WTC11 (cell line): Measurements from ENCODE around the gene SNAP47. TPM values are rescaled to one million over a fixed set of nuclear protein-coding genes. Genes with fewer than 3 reads are reported as not detected.

Experiments used
- ATAC-seq: fragments of 200-7000 bp; cut with Tn5 transposase; 2 replicates; pipeline ENCODE4 v1.10.0; 2021; ENCODE audit warnings: mild to moderate bottlenecking, moderate library complexity
- CTCF ChIA-PET: fragments of 300-600 bp; sonication (Branson Sonifier 250); formaldehyde crosslinking; loops from one replicate; lab custom pipeline; 2021; ENCODE audit warnings: antibody characterized with exemption; lab: Charles Lee
- POLR2A ChIA-PET: fragments of 350-600 bp; sonication (Branson Sonifier 250); formaldehyde crosslinking; loops from one replicate; lab custom pipeline; 2021; ENCODE audit warnings: antibody characterized with exemption; lab: Charles Lee
- DNase-seq: peaks from one replicate; pipeline ENCODE4 v3.0.0; 2021; ENCODE audit warnings: low spot score
- H3K27ac Mint-ChIP-seq: 2 replicates; pipeline ENCODE4 v1.8.0; 2021; ENCODE audit warnings: mixed read lengths
- H3K27me3 Mint-ChIP-seq: 2 replicates; pipeline ENCODE4 v1.8.0; 2021; ENCODE audit warnings: low read depth, mild to moderate bottlenecking, moderate library complexity, mixed read lengths
- H3K36me3 Mint-ChIP-seq: 2 replicates; pipeline ENCODE4 v1.8.0; 2021; ENCODE audit warnings: mixed read lengths
- H3K4me1 Mint-ChIP-seq: 2 replicates; pipeline ENCODE4 v1.8.0; 2022; ENCODE audit warnings: mixed read lengths
- H3K4me3 Mint-ChIP-seq: 2 replicates; pipeline ENCODE4 v1.8.0; 2021; ENCODE audit warnings: mild to moderate bottlenecking, moderate library complexity, mixed read lengths
- H3K9me3 Mint-ChIP-seq: 2 replicates; pipeline ENCODE4 v1.8.0; 2021; ENCODE audit warnings: mixed read lengths
- ATF1 ChIP-seq: sonication (generic); formaldehyde crosslinking; IDR thresholded peaks from 2 replicates; pipeline ENCODE4 v1.8.1; 2023; ENCODE audit warnings: mild to moderate bottlenecking, moderate library complexity, missing genetic modification reagents
- ATF3 ChIP-seq: sonication (generic); formaldehyde crosslinking; conservative IDR thresholded peaks from 2 replicates; pipeline ENCODE4 v1.8.1; 2022; ENCODE audit warnings: mild to moderate bottlenecking, missing genetic modification reagents
- FOXK1 ChIP-seq: sonication (generic); formaldehyde crosslinking; IDR thresholded peaks from 2 replicates; pipeline ENCODE4 v1.8.0; 2022; ENCODE audit warnings: mild to moderate bottlenecking, moderate library complexity, missing genetic modification reagents
- FOXP1 ChIP-seq: sonication (generic); formaldehyde crosslinking; IDR thresholded peaks from 2 replicates; pipeline ENCODE4 v1.8.0; 2022; ENCODE audit warnings: missing genetic modification reagents, mild to moderate bottlenecking, moderate library complexity, borderline replicate concordance
- GTF2I ChIP-seq: fragments of 250-450 bp; sonication (Bioruptor Pico); conservative IDR thresholded peaks from 2 replicates; pipeline ENCODE4 v1.4.0; 2021; ENCODE audit warnings: mild to moderate bottlenecking
- MAX ChIP-seq: sonication (generic); formaldehyde crosslinking; IDR thresholded peaks from 2 replicates; pipeline ENCODE4 v1.8.0; 2022; ENCODE audit warnings: mild to moderate bottlenecking, missing genetic modification reagents
- NFATC4 ChIP-seq: fragments of 250-450 bp; sonication (Bioruptor Pico); IDR thresholded peaks from 2 replicates; pipeline ENCODE4 v1.9.0; 2021; ENCODE audit warnings: mild to moderate bottlenecking
- RELA ChIP-seq: sonication (generic); formaldehyde crosslinking; IDR thresholded peaks from 2 replicates; pipeline ENCODE4 v1.8.1; 2022; ENCODE audit warnings: missing genetic modification reagents, mild to moderate bottlenecking, borderline replicate concordance
- RORB ChIP-seq: fragments of 250-450 bp; sonication (Bioruptor Pico); IDR thresholded peaks from 2 replicates; pipeline ENCODE4 v1.9.0; 2021; ENCODE audit warnings: mild to moderate bottlenecking
- SP1 ChIP-seq: sonication (generic); formaldehyde crosslinking; conservative IDR thresholded peaks from 2 replicates; pipeline ENCODE4 v1.8.1; 2022; ENCODE audit warnings: missing genetic modification reagents
- USF2 ChIP-seq: sonication (generic); formaldehyde crosslinking; IDR thresholded peaks from 2 replicates; pipeline ENCODE4 v1.8.1; 2023; ENCODE audit warnings: mild to moderate bottlenecking, missing genetic modification reagents, moderate library complexity
- ZBTB21 ChIP-seq: sonication (generic); formaldehyde crosslinking; IDR thresholded peaks from 2 replicates; pipeline ENCODE4 v1.8.1; 2023; ENCODE audit warnings: mild to moderate bottlenecking, missing genetic modification reagents, borderline replicate concordance
- ZNF219 ChIP-seq: sonication (generic); formaldehyde crosslinking; IDR thresholded peaks from 2 replicates; pipeline ENCODE4 v1.8.0; 2023; ENCODE audit warnings: missing genetic modification reagents, mild to moderate bottlenecking, borderline replicate concordance
- ZNF317 ChIP-seq: sonication (generic); formaldehyde crosslinking; IDR thresholded peaks from 2 replicates; pipeline ENCODE4 v1.8.1; 2023; ENCODE audit warnings: low read depth, mild to moderate bottlenecking, moderate library complexity, missing genetic modification reagents, borderline replicate concordance
- ZNF416 ChIP-seq: fragments of 250-450 bp; sonication (Bioruptor Pico); IDR thresholded peaks from 2 replicates; pipeline ENCODE4 v1.9.0; 2021; ENCODE audit warnings: mild to moderate bottlenecking, inconsistent platforms
- ZNF423 ChIP-seq: fragments of 250-450 bp; sonication (Bioruptor Pico); IDR thresholded peaks from 2 replicates; pipeline ENCODE4 v2.1.2; 2022; ENCODE audit warnings: mild to moderate bottlenecking, moderate library complexity
- ZNF671 ChIP-seq: fragments of 250-450 bp; sonication (Bioruptor Pico); IDR thresholded peaks from 2 replicates; pipeline ENCODE4 v1.8.0; 2021; ENCODE audit warnings: mild to moderate bottlenecking
- ZSCAN18 ChIP-seq: fragments of 250-450 bp; sonication (Bioruptor Pico); IDR thresholded peaks from 2 replicates; pipeline ENCODE4 v2.1.2; 2022; ENCODE audit warnings: mild to moderate bottlenecking, moderate library complexity
- total RNA-seq: library from RNA; stranded (reverse); gene quantifications from 3 replicates; pipeline ENCODE4 v1.2.3, GENCODE V29; 2021
- TF ChIP-seq, protein P1 (sequence below): sonication (generic); formaldehyde crosslinking; IDR thresholded peaks from 2 replicates; pipeline ENCODE4 v1.8.0; 2022; ENCODE audit warnings: mild to moderate bottlenecking, missing genetic modification reagents
- TF ChIP-seq, protein P2 (sequence below): sonication (generic); formaldehyde crosslinking; IDR thresholded peaks from 2 replicates; pipeline ENCODE4 v1.8.1; 2023; ENCODE audit warnings: mild to moderate bottlenecking, missing genetic modification reagents, moderate library complexity
- TF ChIP-seq, protein P3 (sequence below): sonication (generic); formaldehyde crosslinking; IDR thresholded peaks from 2 replicates; pipeline ENCODE4 v1.8.1; 2023; ENCODE audit warnings: mild to moderate bottlenecking, missing genetic modification reagents

SNAP47 gene
- total RNA-seq, 1 experiment from 2014 or later: 50.8 TPM

GRCh38 chr1:227788271-227789083 lies 53.2 kb downstream of the SNAP47 start:
- CTCF ChIA-PET: interaction anchor here (0.6 to 3.4 kb wide), 15 partner anchors 14 to 341 kb away, joined by 3 to 42 read pairs (median 3); partner anchors contain the start of gene WNT9A

DNA sequence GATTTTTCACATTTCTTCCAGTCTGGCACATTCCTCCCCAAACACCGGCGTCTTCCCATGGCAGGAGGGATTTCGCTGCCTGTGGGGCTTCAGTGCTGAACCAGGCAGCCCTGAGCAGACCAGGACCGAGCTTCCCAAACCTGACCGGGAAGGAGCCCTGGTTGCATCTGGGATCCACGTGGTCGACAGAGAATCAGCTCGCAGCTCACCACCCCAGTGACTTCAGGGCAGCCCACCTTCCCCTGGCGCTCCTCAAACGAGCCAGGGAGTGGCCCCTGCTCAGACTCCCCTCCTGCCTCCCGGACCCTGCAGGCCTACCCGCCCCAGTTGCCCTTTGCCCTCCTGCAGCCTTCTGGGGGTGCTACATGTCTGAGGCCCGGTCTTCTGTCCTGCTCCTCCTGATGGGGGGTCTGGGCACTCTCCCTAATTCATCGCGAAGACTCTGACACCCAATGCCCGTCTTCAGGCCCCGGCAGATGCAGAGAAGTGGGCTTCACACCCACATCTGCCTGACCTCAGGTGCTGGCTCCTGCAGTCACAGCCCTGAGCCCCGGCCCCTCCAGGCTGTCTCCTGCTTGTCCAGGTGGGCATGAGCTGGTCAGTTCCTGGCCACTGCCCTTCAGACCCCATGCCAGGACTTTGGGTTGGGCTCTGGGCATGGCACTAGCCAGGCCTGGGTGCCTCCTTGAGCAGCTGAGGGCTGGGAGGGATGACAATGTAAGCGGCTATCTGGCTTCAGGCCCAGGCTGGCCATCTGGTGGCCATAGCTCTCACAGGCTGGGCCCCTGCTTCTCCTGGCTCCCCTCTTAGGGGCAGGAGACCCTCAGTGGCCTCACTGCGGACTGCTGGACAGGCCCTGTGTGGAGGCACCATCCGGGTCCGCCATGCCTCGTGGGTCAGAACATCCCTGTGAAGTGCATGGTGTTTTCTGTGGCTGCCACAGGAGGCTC lies 54.1 kb downstream of the SNAP47 start:
- Mint-ChIP-seq H3K27me3 (peaks cover 50% of the 10 kb centered on the region), H3K36me3 (no peaks in the 10 kb centered on the region), H3K4me1 (peaks cover 20% of the 10 kb centered on the region), H3K9me3 (no peaks in the 10 kb centered on the region), H3K27ac (no peak overlapping the region), H3K4me3 (peak overlapping the region; percentile 76)
- TF ChIP-seq, protein P1, sequence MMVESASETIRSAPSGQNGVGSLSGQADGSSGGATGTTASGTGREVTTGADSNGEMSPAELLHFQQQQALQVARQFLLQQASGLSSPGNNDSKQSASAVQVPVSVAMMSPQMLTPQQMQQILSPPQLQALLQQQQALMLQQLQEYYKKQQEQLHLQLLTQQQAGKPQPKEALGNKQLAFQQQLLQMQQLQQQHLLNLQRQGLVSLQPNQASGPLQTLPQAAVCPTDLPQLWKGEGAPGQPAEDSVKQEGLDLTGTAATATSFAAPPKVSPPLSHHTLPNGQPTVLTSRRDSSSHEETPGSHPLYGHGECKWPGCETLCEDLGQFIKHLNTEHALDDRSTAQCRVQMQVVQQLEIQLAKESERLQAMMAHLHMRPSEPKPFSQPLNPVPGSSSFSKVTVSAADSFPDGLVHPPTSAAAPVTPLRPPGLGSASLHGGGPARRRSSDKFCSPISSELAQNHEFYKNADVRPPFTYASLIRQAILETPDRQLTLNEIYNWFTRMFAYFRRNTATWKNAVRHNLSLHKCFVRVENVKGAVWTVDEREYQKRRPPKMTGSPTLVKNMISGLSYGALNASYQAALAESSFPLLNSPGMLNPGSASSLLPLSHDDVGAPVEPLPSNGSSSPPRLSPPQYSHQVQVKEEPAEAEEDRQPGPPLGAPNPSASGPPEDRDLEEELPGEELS (CRISPR knock-in tag): no peak
- no peak for TF ChIP-seq RELA (CRISPR knock-in tag)
- no peak for TF ChIP-seq ZBTB21 (CRISPR knock-in tag)
- TF ChIP-seq NFATC4 (CRISPR knock-in tag): no peak
- TF ChIP-seq ATF3: no peak
- no peak for TF ChIP-seq ZNF416 (CRISPR knock-in tag)
- TF ChIP-seq, protein P2, sequence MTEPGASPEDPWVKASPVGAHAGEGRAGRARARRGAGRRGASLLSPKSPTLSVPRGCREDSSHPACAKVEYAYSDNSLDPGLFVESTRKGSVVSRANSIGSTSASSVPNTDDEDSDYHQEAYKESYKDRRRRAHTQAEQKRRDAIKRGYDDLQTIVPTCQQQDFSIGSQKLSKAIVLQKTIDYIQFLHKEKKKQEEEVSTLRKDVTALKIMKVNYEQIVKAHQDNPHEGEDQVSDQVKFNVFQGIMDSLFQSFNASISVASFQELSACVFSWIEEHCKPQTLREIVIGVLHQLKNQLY: no peak
- ATAC-seq: no peak
- CTCF ChIA-PET: interaction anchor here (0.6 to 3.4 kb wide), 9 partner anchors 30 to 340 kb away, joined by 3 to 42 read pairs (median 3); partner anchors contain the start of gene WNT9A
- POLR2A ChIA-PET: no interaction called here
- no peak for DNase-seq

More at GRCh38 chr1:227788271-227789083, 53.2 kb downstream of the SNAP47 start:
- peak; percentile 91 for DNase-seq
- no peak for TF ChIP-seq USF2
- no peak for TF ChIP-seq GTF2I (CRISPR knock-in tag)
- no peak for TF ChIP-seq ZNF416 (CRISPR knock-in tag)
- TF ChIP-seq, protein P3, sequence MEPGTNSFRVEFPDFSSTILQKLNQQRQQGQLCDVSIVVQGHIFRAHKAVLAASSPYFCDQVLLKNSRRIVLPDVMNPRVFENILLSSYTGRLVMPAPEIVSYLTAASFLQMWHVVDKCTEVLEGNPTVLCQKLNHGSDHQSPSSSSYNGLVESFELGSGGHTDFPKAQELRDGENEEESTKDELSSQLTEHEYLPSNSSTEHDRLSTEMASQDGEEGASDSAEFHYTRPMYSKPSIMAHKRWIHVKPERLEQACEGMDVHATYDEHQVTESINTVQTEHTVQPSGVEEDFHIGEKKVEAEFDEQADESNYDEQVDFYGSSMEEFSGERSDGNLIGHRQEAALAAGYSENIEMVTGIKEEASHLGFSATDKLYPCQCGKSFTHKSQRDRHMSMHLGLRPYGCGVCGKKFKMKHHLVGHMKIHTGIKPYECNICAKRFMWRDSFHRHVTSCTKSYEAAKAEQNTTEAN (CRISPR knock-in tag): 0 out of 2 replicates have a peak, but pooled peaks have one; percentile 29
- TF ChIP-seq ZNF219 (CRISPR knock-in tag): no peak
- no peak for TF ChIP-seq ZNF671 (CRISPR knock-in tag)
- TF ChIP-seq ATF1 (CRISPR knock-in tag): no peak
- no peak for TF ChIP-seq RORB
- no peak for TF ChIP-seq ZSCAN18 (CRISPR knock-in tag)
- no peak for TF ChIP-seq FOXK1 (CRISPR knock-in tag)
- TF ChIP-seq MAX (CRISPR knock-in tag): 0 out of 2 replicates have a peak, but pooled peaks have one; percentile 4
- TF ChIP-seq ZNF423 (CRISPR knock-in tag): 0 out of 2 replicates have a peak, but pooled peaks have one; percentile 6
- peak; percentile 27; the same call in 1 of the 2 replicates for TF ChIP-seq FOXP1
- TF ChIP-seq SP1: peak; percentile 87
- TF ChIP-seq ZNF317 (CRISPR knock-in tag): no peak
- TF ChIP-seq, all 79 proteins: peak for 5
- no peaks in the 10 kb centered on the region for H3K9me3 Mint-ChIP-seq
- H3K27me3 Mint-ChIP-seq: peaks cover 50% of the 10 kb centered on the region
- ATAC-seq: peak; percentile 76
- H3K36me3 Mint-ChIP-seq: no peaks in the 10 kb centered on the region
- H3K4me1 Mint-ChIP-seq: peaks cover 12% of the 10 kb centered on the region
- peak overlapping the region; percentile 76 for H3K4me3 Mint-ChIP-seq
- H3K27ac Mint-ChIP-seq: no peak overlapping the region
- POLR2A ChIA-PET: interaction anchor here (0.7 kb wide), 1 partner anchor 12 kb away, joined by 3 read pairs; no protein-coding TSS in a partner anchor
